Measurements from ENCODE around the gene PI16. TPM values are rescaled to one million over a fixed set of nuclear protein-coding genes. Genes with fewer than 3 reads are reported as not detected.
"Not testable (repeated sequence)": the region's sequence is repeated elsewhere in the genome, so short reads cannot be mapped to it uniquely, and the experiment has no call there.

Gene PI16
- total RNA-seq, 1 donor from 2014 or later, result 16.1 TPM

DNA sequence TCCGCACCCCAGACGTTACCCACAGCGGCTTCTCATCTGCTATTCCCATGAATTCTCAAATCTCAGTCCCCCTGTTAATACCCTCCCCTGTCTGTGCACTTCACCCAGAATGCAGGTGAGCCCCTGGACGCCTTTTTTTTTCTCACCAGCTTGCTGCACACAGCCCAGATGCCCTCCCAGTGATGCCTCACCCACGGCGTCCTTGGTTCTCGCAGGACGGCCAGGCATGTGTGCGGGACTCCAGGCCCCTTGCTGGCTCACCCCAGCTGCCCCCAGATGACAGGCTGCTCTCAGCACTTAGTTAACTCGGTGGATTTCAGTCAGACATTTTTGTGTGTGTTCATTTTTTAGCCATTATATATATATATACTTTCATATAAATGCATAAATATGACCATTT is 25.4 kb upstream of the PI16 start:
- DNase-seq (ENCODE audit: low spot score), result no peak

DNA sequence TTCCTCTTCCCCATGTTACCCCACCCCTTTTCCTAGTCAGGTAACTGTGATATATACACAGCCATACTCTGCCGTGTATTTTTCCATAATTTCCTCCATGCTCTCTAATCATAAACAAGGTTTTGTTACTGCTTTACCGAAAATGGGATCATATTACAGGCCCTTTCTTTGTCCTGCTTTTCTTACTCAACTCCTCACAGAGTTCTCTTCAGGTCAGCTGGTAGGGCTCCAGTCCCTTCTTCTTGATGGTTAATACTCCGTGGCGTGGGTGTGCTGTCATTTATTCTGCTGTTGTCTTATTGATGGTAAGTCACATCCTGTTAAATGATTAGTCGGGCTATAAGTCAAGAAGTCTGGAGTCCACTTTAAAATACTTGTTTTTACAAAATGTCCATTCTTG is 24.9 kb upstream of the PI16 start:
- no peak for DNase-seq (ENCODE audit: low spot score)

GRCh38 chr6:36930483-36930882 is 24.1 kb upstream of the PI16 start:
- no peak for DNase-seq (ENCODE audit: low spot score)

DNA sequence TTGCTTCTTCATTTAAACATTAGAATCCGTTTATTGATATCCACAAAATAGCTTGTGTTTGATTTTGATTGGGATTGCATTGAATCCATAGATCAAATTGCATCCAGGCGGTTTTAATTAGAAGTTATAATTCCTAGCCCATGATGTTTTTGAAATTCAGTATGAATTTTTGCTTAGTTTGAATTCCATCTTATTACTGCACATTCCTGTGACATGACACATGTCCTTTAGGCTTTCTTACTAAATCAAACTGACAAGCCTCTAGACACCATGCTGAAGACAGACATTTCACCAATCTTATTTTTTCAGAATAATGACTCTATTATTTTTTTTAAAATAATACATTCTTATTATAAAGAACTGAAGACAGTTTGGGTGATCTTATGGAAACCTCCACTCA is 21.4 kb upstream of the PI16 start:
- DNase-seq (ENCODE audit: low spot score), result no peak

DNA sequence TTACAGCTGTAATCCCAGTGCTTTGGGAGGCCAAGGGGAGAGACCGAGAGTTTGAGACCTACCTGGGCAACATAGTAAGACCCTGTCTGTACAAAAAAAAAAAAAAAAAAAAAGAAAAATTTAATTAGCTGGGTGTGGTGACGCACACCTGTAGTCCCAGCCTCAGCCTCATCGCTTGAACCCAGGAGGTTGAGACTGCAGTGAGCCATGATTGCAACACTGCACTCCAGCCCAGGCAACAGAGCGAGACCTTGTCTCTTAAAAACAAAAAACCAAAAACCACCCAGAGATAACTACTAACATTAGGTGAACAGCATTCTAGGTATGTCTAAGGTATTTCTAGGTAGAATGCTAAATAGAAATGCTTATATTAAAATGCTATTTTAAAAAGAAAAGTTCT is 21.0 kb upstream of the PI16 start:
- no peak for DNase-seq (ENCODE audit: low spot score)

DNA sequence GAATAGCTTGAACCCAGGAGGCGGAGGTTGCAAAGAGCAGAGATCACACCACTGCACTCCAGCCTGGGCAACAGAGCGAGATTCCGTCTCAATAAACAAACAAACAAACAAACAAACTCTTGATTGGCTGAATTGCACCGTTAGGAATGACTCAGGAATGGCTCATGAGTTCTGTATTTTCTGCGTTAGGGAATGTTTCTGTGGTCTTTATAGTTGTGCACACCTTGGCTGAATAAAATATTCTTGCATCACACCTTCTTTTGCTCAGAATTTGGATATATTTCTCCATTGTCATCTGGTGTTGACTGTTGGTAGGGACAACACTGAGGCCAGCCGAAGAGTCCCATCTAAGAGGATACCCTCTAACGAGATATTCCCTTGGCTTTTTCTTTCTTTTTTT is 19.6 kb upstream of the PI16 start:
- DNase-seq (ENCODE audit: low spot score), result no peak

DNA sequence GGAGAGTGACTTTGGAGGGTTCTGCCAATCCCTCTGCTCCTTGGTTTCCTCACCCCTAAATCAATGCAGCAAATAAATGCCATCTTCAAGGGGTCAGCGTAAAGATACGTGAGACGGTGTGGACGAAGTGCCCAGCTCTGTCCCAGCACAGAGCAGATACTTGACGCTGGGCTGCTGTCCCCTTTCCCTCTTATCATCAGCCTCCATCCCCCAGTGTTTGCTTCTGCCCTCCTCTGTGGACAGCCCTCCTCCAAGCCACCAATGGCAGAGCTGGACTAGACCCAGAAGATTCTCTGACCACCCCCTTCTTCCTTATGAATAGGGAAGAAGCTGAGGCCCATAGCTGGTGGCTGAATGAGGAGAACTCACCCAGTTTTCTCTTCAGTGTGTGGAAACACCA is 17.7 kb upstream of the PI16 start:
- no peak for DNase-seq (ENCODE audit: low spot score)

DNA sequence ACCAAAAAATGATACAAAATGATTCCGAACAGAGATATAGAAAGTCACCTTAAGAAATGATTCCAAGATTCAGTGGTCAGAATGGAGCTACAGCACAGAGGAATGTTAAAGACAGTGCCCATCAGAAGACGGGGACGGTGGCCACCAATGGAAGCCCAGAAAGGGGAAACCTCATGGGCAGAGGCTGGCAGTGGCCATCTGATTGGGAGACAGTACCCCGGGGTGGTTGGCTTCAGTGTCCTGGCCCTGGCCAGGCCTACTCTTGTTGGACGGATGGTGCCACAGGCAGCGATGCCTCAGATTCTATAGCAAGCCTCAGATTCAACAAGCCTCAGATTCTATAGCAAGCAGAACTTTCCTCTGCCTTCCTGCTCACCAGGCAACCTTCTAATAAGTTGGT is 16.6 kb upstream of the PI16 start:
- no peak for DNase-seq (ENCODE audit: low spot score)

DNA sequence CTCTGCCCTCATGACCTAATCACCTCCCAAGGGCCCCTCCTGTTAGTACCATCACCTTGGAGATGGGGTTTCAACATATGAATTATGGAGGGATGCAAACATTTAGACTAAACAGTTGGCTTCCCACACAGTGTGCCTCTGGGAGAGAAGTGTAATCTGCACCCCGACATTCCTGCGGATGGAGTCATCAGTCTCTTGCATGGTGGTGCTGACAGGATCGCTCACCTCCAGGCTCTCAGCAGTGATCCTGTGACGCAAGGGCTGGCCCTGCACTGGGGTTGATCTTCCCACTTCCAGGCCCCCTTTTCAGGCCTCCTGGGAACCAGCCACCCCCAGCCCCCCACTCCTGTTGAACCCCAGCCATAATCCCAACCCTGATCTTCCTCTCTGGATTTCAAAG is 16.0 kb upstream of the PI16 start:
- no peak for DNase-seq (ENCODE audit: low spot score)

DNA sequence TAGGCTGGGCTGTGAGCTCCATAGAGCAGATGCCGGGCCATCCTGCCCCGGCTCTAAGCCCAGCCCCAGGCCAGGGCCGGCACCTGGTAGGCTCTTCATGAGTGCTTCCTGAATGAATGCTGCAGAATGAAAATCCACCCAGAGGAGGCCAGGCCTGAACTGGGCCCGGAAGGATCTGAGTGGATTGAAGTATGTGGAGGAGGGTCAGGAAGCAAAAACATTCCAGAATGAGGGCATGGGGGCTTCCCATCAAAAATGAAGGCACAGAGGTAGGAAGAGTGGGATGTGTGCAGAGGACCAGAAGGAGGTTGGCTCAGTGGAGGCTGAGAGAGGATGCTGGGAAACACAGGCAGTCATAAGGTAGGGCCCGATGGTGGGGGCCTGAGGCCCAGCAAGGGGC is 15.5 kb upstream of the PI16 start:
- not testable (repeated sequence) for DNase-seq (ENCODE audit: low spot score)

DNA sequence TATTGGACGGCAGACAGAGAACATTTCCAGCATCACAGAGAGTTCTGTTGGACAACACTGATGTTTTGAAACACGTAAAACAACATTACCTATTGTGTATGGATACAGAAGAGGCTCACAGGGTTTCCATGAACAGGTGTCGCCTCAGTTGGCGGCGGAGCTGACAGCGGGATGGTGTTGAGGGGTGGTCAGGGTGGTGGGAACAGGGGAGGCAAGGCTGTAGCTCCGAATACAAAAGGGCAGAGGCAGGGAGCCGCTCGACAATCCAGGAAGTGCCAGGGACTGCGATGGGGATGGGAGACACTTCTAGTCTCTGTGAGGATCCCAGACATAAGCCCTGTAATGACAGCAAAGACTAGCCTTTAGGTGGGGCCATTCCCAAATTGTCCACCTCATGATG is 14.5 kb upstream of the PI16 start:
- no peak for DNase-seq (ENCODE audit: low spot score)

- DNase-seq (ENCODE audit: low spot score), result not testable (repeated sequence)
These were observed 13.0 kb upstream of the PI16 start for GRCh38 chr6:36941561-36941960.

- DNase-seq (ENCODE audit: low spot score), result not testable (repeated sequence)
These were observed 12.2 kb upstream of the PI16 start for GRCh38 chr6:36942329-36942728.

DNA sequence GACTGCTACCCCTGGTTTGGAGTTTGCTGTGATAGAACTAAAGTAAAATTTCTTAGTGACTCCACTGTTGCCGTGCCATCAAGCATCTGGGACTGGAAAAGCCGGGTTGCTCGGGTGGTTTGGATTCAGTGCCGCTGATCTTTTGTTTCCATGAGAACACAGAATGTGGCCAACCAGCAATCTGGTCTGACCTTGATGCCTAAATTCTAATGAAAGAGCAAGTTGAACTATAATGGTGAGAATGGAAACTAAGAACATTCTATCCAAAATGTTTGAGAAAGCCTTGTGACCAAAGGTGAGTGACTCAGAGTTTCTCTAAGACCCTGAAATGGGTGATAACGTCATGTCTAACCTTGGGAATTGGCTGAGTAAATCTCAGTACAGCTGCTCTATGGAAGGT is 9.9 kb upstream of the PI16 start:
- DNase-seq (ENCODE audit: low spot score), result no peak

DNA sequence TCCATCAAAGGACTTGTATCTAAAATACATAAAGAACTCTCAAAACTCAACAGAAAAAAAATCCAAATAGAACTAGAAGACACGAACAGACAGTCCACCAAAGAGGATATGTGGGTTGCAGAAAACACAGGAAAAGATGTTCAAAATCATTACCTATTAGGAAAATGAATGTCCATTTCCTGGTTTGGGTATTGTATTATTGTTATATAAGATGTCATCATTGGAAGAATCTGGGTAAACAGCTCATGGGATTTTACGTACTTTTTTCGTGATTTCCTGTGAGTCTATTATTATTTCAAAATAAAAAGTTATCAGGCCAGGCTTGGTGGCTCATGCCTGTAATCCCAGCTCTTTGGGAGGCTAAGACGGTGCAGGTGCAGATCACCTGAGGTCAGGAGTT is 9.2 kb upstream of the PI16 start:
- no peak for DNase-seq (ENCODE audit: low spot score)

DNA sequence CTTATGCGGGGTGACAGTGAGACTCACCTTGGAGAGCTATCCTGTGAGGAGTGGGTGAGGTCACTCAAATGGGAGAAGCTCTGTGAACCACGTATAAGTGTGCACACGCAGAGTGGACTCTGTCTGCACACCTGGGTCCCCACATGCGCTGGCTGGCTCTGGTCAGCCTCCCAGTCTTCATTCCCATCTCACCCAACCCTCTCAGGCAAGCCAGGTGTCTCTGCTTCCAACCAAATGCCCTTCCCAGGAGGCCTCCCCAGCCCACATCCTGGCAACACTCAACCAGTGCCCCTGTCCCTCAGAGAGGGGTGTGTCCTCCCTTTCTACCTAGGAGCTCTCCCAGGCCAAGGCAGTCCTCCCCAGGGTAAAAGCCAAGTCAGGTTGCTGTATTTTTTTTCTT is 8.0 kb upstream of the PI16 start:
- no peak for DNase-seq (ENCODE audit: low spot score)

DNA sequence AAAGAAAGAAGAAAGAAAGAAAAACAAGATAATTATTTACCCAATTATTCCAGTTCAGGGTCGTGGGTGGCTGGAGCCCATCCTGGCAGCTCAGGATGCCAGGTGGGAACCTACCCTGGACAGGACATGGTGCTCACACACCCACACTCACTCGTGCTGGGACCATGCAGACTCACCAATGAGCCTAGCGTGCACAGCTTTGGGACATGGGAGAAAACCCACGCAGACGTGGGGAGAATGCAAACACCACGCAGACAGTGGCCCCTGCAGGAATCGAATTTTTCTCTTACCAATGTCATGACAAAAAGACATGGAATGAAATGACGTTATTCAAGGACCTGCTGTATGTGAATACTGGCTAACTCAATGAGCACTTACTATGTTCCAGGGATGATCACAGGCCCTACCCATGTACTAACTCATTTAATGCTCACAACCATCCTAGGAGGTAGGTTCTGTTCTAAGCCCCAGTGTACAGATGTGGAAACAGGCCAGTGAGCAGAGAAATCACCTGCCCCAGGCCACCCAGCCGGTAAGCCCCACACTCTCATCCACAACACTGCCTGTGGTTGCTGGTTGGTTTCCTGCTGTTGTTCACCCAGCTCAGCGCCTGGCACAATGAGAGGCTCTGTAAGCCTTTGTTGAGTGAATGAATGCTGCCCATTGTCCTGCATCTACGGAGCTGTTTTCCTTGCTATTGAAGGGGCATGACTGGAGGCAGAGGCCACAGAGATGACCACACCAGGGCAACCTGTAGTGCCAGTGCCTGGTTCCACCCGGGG is 6.8 kb upstream of the PI16 start:
- DNase-seq (ENCODE audit: low spot score), result no peak

GRCh38 chr6:36949076-36949475 is 5.5 kb upstream of the PI16 start:
- DNase-seq (ENCODE audit: low spot score), result not testable (repeated sequence)

DNA sequence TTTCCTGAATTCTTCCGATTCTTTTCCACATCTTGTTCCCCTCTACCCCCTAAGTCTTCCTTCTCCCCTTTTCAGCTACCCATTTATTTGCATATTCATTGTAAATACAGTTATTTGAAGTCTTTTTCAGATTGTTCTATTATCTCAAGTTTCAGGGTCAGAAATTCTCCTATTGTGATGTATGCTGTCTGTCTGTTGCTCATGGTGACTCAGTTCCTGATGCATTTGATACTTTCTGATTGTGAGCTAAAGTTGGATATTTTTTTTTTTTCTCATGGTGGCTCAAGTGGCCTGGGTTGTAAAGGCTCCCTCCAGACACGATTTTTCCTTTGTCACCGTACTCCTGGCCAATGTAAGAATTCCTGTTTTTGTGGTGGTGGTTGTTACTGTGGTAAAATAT is 4.9 kb upstream of the PI16 start:
- no peak for DNase-seq (ENCODE audit: low spot score)

GRCh38 chr6:36953931-36954261 is 642 bp upstream of the PI16 start:
- no peak for DNase-seq (ENCODE audit: low spot score)

GRCh38 chr6:36955136-36955535 is 598 bp downstream of the PI16 start:
- peak; percentile 34 for DNase-seq (ENCODE audit: low spot score)

DNA sequence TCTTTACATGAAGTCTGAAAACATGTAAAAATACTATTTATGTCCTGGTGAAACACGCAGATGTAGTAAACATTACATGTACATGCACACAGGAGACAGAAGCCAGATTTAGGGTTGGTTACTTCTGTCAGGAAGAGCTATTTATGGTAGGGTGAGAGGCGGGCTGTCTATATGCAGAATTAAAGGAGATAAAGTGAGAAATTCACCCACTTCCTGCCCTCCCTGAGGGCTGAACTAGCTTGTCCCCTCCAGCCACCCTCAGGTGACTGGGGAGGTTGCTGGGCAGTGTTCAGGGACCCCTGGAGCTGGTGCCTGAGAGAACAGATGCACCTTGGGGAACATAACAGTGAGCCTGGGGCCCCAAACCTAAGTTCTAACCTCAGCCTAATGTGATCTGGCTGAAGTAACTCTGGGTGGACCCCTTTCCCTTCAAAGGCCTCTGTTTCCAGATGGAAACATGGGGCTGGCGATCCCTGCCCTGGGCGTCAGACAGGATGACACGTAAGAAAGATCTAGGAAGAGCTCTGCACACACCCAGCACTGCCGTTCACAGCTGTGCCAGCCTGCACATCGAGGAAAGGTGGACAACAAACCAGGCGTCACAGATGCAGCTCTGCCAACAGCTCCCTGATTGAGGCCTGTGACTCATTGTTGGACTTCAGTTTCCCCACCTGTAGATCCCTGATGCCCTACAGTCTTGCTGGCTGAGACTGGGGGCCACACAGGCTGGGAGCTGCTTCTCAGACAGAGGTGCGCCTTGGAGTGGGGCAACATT is 1.3 kb downstream of the PI16 start:
- DNase-seq (ENCODE audit: low spot score), result peak; percentile 79

DNA sequence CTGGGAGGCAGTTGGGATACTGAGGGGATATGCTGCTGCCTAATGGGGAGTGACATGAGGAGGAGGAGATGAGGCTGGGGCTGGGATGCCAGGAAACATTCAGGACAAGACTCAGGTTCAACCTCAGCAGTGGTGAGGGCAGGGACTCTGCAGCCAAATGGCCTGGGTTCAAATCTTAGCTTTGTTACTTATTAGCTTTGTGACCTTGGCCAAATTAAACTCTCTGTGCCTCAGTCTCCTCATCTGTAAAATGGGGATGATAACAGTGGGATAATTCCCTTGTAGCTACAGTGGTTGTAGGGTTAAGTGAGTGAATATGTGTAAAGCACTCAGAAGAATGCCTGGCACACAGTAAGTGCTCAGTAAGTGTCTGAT is 1.9 kb downstream of the PI16 start:
- no peak for DNase-seq (ENCODE audit: low spot score)
